MM.1S (cell line): ENCODE measurements around the gene SRF.

Experiments
- CTCF ChIP-seq: fragments of 300-600 bp; sonication (generic); IDR thresholded peaks from 2 replicates; pipeline ENCODE4 v1.5.1; 2016; ENCODE audit warnings: antibody characterized with exemption, low read length, mixed read lengths
- EZH2 ChIP-seq: fragments of 300-600 bp; sonication (generic); optimal IDR thresholded peaks from 2 replicates; pipeline ENCODE3; 2017; ENCODE audit warnings: low read depth, mild to moderate bottlenecking, antibody characterized with exemption, low read length, mixed read lengths

DNA sequence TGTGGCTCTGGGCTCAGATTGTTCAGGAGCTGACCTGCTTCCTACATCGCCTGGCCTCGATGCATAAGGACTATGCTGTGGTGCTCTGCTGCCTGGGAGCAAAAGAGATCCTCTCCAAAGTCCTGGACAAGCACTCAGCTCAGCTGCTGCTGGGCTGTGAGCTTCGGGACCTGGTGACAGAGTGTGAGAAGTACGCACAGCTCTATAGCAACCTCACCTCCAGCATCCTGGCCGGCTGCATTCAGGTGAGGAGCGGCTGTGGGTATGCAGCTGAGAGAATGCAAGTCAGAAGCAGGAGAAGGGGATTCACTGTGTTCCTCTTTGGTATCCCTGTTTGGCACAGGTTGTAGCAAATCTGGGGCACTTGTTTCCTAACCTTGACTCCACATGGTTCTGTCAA is 28.8 kb downstream of the SRF start:
- TF ChIP-seq CTCF (no peak), EZH2 (no peak)
